ENCODE measurements around the gene TMEM255B. TPM values are rescaled to one million over a fixed set of nuclear protein-coding genes. Genes with fewer than 3 reads are reported as not detected.

The TMEM255B gene
- total RNA-seq, 1 donor from 2014 or later = 7.4 TPM

DNA sequence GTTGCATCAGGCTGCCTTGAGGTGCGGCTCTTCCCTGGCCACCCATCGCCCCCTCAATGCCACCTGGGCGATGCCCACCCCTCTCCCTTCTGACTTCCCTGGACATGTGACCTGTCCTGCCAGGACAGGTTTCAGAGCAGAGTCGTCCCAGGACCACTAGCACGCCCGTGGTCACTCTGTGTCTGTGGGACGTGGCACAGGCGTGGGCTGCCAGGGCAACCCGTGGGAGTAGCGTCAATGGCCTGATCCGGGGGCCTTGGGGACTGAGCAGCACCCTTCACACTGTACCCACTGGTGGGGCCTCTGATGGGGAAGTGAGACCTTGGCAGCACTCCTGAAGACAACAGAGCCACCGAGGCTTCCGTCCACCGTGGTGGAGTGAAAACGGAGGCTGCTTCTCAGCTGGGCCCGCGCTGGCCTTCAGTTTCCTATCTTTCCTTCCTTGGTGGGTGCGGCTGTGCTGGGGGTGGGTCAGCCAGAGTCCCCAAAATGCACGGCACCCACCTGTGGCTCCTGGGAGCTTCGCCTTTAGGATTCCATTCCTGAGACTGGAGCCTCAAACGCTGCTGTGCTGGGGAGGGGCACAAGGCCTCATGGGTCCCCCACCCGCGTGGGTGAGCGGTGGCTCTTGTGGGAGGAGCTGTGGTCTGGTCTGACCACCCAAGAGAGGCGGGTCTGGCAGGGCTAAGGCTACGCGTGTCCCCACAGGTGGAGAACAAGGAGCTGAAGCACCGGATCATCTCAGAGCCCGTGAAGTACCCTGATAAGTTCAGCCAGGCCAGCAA is 26.7 kb upstream of the TMEM255B start:
- TF ChIP-seq CTCF (conservative IDR thresholded peaks at IDR 0.05; ENCODE audit: low read depth, low read length) = no peak
- H3K4me3 ChIP-seq (ENCODE audit: low read depth, low read length) = no peak overlapping the region
- DNase-seq (ENCODE audit: low read depth) = no peak

GRCh38 chr13:113732961-113733950 is 25.8 kb upstream of the TMEM255B start:
- no peak for DNase-seq (ENCODE audit: low read depth)
- no peak for TF ChIP-seq CTCF (conservative IDR thresholded peaks at IDR 0.05; ENCODE audit: low read depth, low read length)
- no peak overlapping the region for H3K4me3 ChIP-seq (ENCODE audit: low read depth, low read length)

DNA sequence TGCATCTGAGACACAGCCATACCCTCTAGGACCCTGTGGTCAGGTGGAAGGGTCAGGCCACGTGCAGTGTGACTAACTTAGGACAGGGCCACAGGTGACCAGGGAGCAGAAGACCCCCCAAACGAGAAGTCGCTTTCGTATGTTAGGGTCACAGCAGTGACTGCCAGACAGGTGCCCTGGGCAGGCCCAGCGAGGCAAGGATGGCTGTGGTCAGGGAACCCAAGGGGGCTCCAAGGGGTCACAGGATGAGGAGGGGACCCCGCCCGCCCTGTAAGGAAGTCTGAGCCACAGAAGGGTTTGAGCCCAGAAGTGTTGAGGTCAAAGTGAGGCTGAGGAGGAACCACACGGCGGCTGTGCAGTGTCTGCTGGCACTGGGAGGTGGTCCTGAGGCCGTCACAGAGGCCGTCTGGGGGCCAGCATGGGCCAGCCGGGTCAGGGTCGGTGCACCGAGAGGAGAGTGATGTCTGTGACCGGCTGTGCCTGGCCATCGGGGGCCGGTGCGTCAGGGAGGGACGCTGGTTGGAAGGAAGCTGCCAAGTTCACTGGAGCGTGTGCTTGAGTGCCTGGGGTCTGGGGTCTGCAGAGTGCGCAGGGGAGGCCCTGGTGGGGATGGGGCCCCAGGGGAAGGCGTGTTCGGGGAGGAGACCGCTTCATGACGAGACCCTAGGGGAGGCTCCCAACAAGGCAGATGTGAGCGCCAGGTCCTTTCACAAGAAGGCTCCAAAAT is 24.8 kb upstream of the TMEM255B start:
- H3K4me3 ChIP-seq (ENCODE audit: low read depth, low read length) = no peak overlapping the region
- no peak for TF ChIP-seq CTCF (conservative IDR thresholded peaks at IDR 0.05; ENCODE audit: low read depth, low read length)
- no peak for DNase-seq (ENCODE audit: low read depth)

DNA sequence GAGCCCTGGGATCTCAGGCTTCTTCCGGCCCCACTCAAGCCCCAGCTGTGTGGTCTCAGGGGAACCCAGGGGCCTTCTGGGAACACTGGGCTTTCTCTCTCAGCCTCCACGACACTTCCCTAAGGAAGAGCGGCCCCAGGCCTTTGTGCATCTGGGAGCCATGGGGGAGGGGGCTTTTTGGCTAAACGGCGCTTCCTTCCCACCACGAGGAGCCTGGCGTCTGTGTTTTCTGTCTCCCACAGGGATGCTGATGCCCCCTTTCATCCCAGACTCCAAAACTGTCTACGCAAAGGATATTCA is 24.2 kb upstream of the TMEM255B start:
- no peak for TF ChIP-seq CTCF (conservative IDR thresholded peaks at IDR 0.05; ENCODE audit: low read depth, low read length)
- H3K4me3 ChIP-seq (ENCODE audit: low read depth, low read length) = no peak overlapping the region
- no peak for DNase-seq (ENCODE audit: low read depth)

GRCh38 chr13:113735194-113735593 is 23.8 kb upstream of the TMEM255B start:
- no peak for DNase-seq (ENCODE audit: low read depth)
- no peak overlapping the region for H3K4me3 ChIP-seq (ENCODE audit: low read depth, low read length)
- TF ChIP-seq CTCF (conservative IDR thresholded peaks at IDR 0.05; ENCODE audit: low read depth, low read length) = no peak

- TF ChIP-seq CTCF (conservative IDR thresholded peaks at IDR 0.05; ENCODE audit: low read depth, low read length) = no peak
- no peak overlapping the region for H3K4me3 ChIP-seq (ENCODE audit: low read depth, low read length)
- no peak for DNase-seq (ENCODE audit: low read depth)
Measured at GRCh38 chr13:113735750-113736149, 23.3 kb upstream of the TMEM255B start.
